ENCODE data around the gene IDH3A. TPM values are rescaled to one million over a fixed set of nuclear protein-coding genes. Genes with fewer than 3 reads are reported as not detected.
"Not testable (repeated sequence)": the region's sequence is repeated elsewhere in the genome, so short reads cannot be mapped to it uniquely, and the experiment has no call there.

The IDH3A gene
- total RNA-seq, 6 experiments from 2014 or later = 22.0 to 46.5 (median 34.6) TPM

- ATAC-seq (no peak), DNase-seq (no peak)
- intact Hi-C loops (cut with DNase I) = no loop called here
- 84% methylated on average over 6 of the region's 6 CpGs for WGBS (ENCODE audit: insufficient coverage, low coverage, low lambda C conversion rate, missing lambda C conversion rate)
- Histone ChIP-seq H3K4me3 (no peak overlapping the region), H3K27ac (no peak overlapping the region), H3K4me1 (peaks cover 0 to 15% (median 4%) of the 10 kb centered on the region in 4 donors), H3K36me3 (no peaks in the 10 kb centered on the region), H3K9me3 (no peaks in the 10 kb centered on the region), H3K27me3 (no peaks in the 10 kb centered on the region)
- TF ChIP-seq, protein P1, sequence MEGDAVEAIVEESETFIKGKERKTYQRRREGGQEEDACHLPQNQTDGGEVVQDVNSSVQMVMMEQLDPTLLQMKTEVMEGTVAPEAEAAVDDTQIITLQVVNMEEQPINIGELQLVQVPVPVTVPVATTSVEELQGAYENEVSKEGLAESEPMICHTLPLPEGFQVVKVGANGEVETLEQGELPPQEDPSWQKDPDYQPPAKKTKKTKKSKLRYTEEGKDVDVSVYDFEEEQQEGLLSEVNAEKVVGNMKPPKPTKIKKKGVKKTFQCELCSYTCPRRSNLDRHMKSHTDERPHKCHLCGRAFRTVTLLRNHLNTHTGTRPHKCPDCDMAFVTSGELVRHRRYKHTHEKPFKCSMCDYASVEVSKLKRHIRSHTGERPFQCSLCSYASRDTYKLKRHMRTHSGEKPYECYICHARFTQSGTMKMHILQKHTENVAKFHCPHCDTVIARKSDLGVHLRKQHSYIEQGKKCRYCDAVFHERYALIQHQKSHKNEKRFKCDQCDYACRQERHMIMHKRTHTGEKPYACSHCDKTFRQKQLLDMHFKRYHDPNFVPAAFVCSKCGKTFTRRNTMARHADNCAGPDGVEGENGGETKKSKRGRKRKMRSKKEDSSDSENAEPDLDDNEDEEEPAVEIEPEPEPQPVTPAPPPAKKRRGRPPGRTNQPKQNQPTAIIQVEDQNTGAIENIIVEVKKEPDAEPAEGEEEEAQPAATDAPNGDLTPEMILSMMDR (IDR thresholded peaks at IDR 0.05) = no peak
- TF ChIP-seq POLR2A (IDR thresholded peaks at IDR 0.05) = no peak
Measured at GRCh38 chr15:78147566-78147965, 1.6 kb upstream of the IDH3A start.

DNA sequence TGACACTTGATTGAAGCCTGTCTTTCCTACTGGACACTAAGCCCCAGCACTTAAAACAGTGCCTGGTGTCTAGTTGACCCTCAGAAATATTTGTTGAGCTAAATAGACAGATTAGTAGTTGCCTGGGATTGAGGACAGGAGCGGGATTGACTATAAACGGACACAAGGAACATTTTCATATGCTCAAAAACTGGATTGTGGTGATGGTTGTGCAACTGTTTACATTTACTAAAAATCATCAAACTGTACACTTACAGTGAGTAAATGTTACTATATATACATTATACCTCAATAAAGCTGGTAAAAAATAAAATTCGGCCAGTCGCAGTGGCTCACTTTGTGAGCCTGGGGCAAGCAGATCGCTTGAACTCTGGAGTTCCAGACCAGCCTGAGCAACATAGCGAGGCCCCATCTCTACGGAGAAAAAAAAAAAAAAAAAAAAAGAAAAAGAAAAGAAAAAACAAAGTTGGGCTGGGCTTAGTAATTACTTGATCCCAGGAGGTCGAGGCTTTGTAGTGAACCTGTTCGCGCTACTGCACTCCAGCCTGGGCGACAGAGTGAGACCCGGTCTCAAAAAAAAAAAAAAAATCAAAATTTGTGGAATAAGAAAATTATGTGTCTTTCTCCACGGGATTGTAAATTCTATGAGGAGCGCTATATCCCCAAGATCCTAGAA is 632 bp upstream of the IDH3A start:
- no peak for TF ChIP-seq POLR2A (IDR thresholded peaks at IDR 0.05)
- TF ChIP-seq, protein P1 (IDR thresholded peaks at IDR 0.05) = no peak
- WGBS (ENCODE audit: insufficient coverage, low coverage, low lambda C conversion rate, missing lambda C conversion rate) = 13% methylated on average over 12 of the region's 14 CpGs
- Histone ChIP-seq H3K4me1 (peaks cover 0 to 15% (median 4%) of the 10 kb centered on the region in 4 donors), H3K27ac (peak overlapping the region in 2 of 3 donors; percentile 27 to 33), H3K4me3 (peak overlapping the region; percentile 90 to 94 (median 92)), H3K9me3 (no peaks in the 10 kb centered on the region), H3K27me3 (no peaks in the 10 kb centered on the region), H3K36me3 (no peaks in the 10 kb centered on the region)
- ATAC-seq = peak in 2 of 4 donors; percentile 2 to 9
- no peak for DNase-seq
- intact Hi-C loops (cut with DNase I) = no loop called here

GRCh38 chr15:78149805-78150751 is 916 bp downstream of the IDH3A start:
- TF ChIP-seq, protein P1 (IDR thresholded peaks at IDR 0.05) = no peak
- no peak for TF ChIP-seq POLR2A (IDR thresholded peaks at IDR 0.05)
- H3K4me1 ChIP-seq = peaks cover 0 to 15% (median 4%) of the 10 kb centered on the region in 4 donors
- no peak for ATAC-seq

DNA sequence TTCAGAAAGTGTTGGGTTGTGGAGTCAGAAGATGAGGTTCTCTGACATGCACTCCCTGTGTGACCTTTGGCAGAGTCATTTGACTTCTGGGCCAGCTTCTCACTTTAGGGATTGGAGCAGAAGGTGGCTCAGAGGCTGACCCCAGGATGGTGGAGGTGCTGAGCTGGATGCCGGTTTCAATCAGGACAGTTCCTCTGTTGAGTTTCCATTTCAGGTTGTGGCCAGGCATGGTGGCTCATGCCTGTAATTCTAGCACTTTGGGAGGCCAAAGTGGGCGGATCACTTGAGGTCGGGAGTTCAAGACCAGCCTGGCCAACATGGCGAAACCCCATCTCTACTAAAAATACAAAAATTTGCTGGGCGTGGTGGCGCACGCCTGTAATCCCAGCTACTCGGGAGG is 1.9 kb downstream of the IDH3A start:
- H3K27ac ChIP-seq; DNase-seq; H3K9me3 ChIP-seq; H3K4me3 ChIP-seq; ATAC-seq; H3K27me3 ChIP-seq; H3K36me3 ChIP-seq; intact Hi-C loops (cut with DNase I): not testable (repeated sequence)
- peaks cover 0 to 15% (median 4%) of the 10 kb centered on the region in 4 donors for H3K4me1 ChIP-seq
- 100% methylated on average over 3 of the region's 8 CpGs for WGBS (ENCODE audit: insufficient coverage, low coverage, low lambda C conversion rate, missing lambda C conversion rate)

More at GRCh38 chr15:78149805-78150751, 916 bp downstream of the IDH3A start:
- 16% methylated on average over 9 of the region's 20 CpGs for WGBS (ENCODE audit: insufficient coverage, low coverage, low lambda C conversion rate, missing lambda C conversion rate)
- Histone ChIP-seq H3K36me3 (no peaks in the 10 kb centered on the region), H3K4me3 (peak overlapping the region; percentile 90 to 94 (median 92)), H3K27me3 (no peaks in the 10 kb centered on the region), H3K9me3 (no peaks in the 10 kb centered on the region), H3K27ac (peak overlapping the region; percentile 52 to 70 (median 57))
- no peak for DNase-seq
- intact Hi-C loops (cut with DNase I) = no loop called here

All from right lobe of liver (tissue), 6 donors.